Thyroid gland (tissue), 4 donors: Measurements from ENCODE around the gene ETAA1.

Source experiments
- CTCF ChIP-seq, 6 experiments: fragments of 200-600 bp in 3 of 6; fragments of 450-650 bp in 3 of 6; sonication (generic) in 3 of 6; IDR thresholded peaks; one replicate each; pipeline ENCODE4 v1.5.1; 2016 to 2019; ENCODE audit warnings: antibody characterized with exemption in 6 of 6, mild to moderate bottlenecking in 2 of 6, inconsistent platforms in 1 of 6, moderate library complexity in 1 of 6
- POLR2A ChIP-seq, 2 donors: fragments of 450-650 bp; IDR thresholded peaks; one replicate each; pipeline ENCODE4 v1.6.1; 2017; ENCODE audit warnings: antibody characterized with exemption in 2 of 2, mild to moderate bottlenecking in 2 of 2, moderate library complexity in 1 of 2

DNA sequence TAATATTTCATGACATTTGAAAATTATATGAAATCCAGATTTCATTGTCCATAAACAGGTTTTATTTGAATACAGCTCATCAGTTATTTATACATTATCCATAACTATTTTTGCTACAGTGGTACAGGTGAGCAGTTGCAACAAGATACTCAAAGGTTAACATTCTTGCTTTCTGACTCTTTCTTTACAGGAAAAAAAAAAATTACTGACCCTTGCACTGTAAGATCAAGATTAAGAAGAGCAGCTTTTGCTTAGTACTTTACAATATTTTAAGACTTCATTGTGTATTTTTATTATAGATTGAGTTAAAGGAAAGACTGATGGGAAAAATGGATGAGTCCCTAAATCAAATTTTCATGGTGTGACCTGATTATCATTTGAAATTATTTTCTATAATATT lies 11.2 kb downstream of the ETAA1 start:
- TF ChIP-seq CTCF (IDR thresholded peaks at IDR 0.05) (no peak), POLR2A (IDR thresholded peaks at IDR 0.05) (no peak)
